ENCODE results near the gene SH2B3. TPM values are rescaled to one million over a fixed set of nuclear protein-coding genes. Genes with fewer than 3 reads are reported as not detected.

Gene SH2B3
- total RNA-seq, 1 experiment from 2014 or later, result 39.6 TPM

GRCh38 chr12:111419784-111420183 is 14.1 kb downstream of the SH2B3 start:
- H3K27ac ChIP-seq (ENCODE audit: low read length), result no peak overlapping the region
- intact Hi-C loops (cut with micrococcal nuclease; ENCODE audit: unreplicated experiment), result no loop called here
- H3K27me3 ChIP-seq (ENCODE audit: control insufficient read depth, insufficient read depth, low read length), result no peaks in the 10 kb centered on the region
- ChIA-PET CTCF (no interaction called here), POLR2A (no interaction called here)
- in situ Hi-C loops (cut with HindIII; ENCODE audit: low pct_unique_long_range_greater_than_20kb, low sequenced_read_pairs), result no loop called here
- no peaks in the 10 kb centered on the region for H3K9me3 ChIP-seq (ENCODE audit: control insufficient read depth, insufficient read depth, low read depth, low read length)
- no peaks in the 10 kb centered on the region for H3K36me3 ChIP-seq (ENCODE audit: control insufficient read depth, insufficient read depth, low read length)
- ATAC-seq, result no peak
- no TSS peak for BruUV-seq (replicated peaks)
- no peak overlapping the region for H3K4me3 ChIP-seq (ENCODE audit: low read depth in 2 of 2, low read length in 2 of 2)
- no peak for TF ChIP-seq POLR2AphosphoS5 (IDR thresholded peaks at IDR 0.05; ENCODE audit: low read depth, low read length)
- no peak for TF ChIP-seq TCF7L2 (IDR thresholded peaks at IDR 0.05; ENCODE audit: low read depth, low read length)
- TF ChIP-seq REST (IDR thresholded peaks at IDR 0.05; ENCODE audit: insufficient read depth in 1 of 2, low read depth in 2 of 2, low read length in 1 of 2), result no peak
- no peak for TF ChIP-seq SIN3A (IDR thresholded peaks at IDR 0.05; ENCODE audit: borderline replicate concordance, insufficient read depth, low read depth, low read length)
- no peak for TF ChIP-seq CTCF (IDR thresholded peaks at IDR 0.05)
- peaks cover 9% of the 10 kb centered on the region for H3K4me1 ChIP-seq (ENCODE audit: control insufficient read depth, insufficient read depth, low read length)
- no peak for DNase-seq (ENCODE audit: low read depth, low spot score)

GRCh38 chr12:111420494-111420893 is 14.8 kb downstream of the SH2B3 start:
- no peaks in the 10 kb centered on the region for H3K27me3 ChIP-seq (ENCODE audit: control insufficient read depth, insufficient read depth, low read length)
- POLR2A ChIA-PET, result interaction anchor here (0.6 kb wide), 1 partner anchor 1388 kb away, joined by 3 read pairs; no protein-coding TSS in a partner anchor
- H3K27ac ChIP-seq (ENCODE audit: low read length), result no peak overlapping the region
- no peak overlapping the region for H3K4me3 ChIP-seq (ENCODE audit: low read depth in 2 of 2, low read length in 2 of 2)
- H3K36me3 ChIP-seq (ENCODE audit: control insufficient read depth, insufficient read depth, low read length), result no peaks in the 10 kb centered on the region
- in situ Hi-C loops (cut with HindIII; ENCODE audit: low pct_unique_long_range_greater_than_20kb, low sequenced_read_pairs), result no loop called here
- CTCF ChIA-PET, result no interaction called here
- intact Hi-C loops (cut with micrococcal nuclease; ENCODE audit: unreplicated experiment), result no loop called here
- DNase-seq (ENCODE audit: low read depth, low spot score) (no peak), ATAC-seq (no peak)
- H3K4me1 ChIP-seq (ENCODE audit: control insufficient read depth, insufficient read depth, low read length), result peaks cover 15% of the 10 kb centered on the region
- BruUV-seq (replicated peaks), result no TSS peak
- TF ChIP-seq TCF7L2 (IDR thresholded peaks at IDR 0.05; ENCODE audit: low read depth, low read length), result no peak
- TF ChIP-seq CTCF (IDR thresholded peaks at IDR 0.05), result no peak
- TF ChIP-seq REST (IDR thresholded peaks at IDR 0.05; ENCODE audit: insufficient read depth in 1 of 2, low read depth in 2 of 2, low read length in 1 of 2), result no peak
- TF ChIP-seq POLR2AphosphoS5 (IDR thresholded peaks at IDR 0.05; ENCODE audit: low read depth, low read length), result no peak
- no peak for TF ChIP-seq SIN3A (IDR thresholded peaks at IDR 0.05; ENCODE audit: borderline replicate concordance, insufficient read depth, low read depth, low read length)
- no peaks in the 10 kb centered on the region for H3K9me3 ChIP-seq (ENCODE audit: control insufficient read depth, insufficient read depth, low read depth, low read length)

Data from Panc1 (cell line).